Fibroblast of lung (primary cell): Measurements from ENCODE around the gene B9D1.

ENCODE experiments used
- EZH2 ChIP-seq: IDR thresholded peaks from 2 replicates; pipeline ENCODE4 v1.5.1; 2012; ENCODE audit warnings: low read length, control low read depth, mild to moderate bottlenecking; ENCODE audit errors: missing control alignments
- TF ChIP-seq, protein P1 (sequence below), 2 donors: IDR thresholded peaks in 1 of 2; conservative IDR thresholded peaks in 1 of 2; 1 replicate in 1 of 2; 2 replicates in 1 of 2; pipeline ENCODE4 v1.5.1; 2011 to 2012; ENCODE audit warnings: low read length in 2 of 2, control low read depth in 1 of 2, inconsistent platforms in 1 of 2, low read depth in 1 of 2, mild to moderate bottlenecking in 1 of 2

DNA sequence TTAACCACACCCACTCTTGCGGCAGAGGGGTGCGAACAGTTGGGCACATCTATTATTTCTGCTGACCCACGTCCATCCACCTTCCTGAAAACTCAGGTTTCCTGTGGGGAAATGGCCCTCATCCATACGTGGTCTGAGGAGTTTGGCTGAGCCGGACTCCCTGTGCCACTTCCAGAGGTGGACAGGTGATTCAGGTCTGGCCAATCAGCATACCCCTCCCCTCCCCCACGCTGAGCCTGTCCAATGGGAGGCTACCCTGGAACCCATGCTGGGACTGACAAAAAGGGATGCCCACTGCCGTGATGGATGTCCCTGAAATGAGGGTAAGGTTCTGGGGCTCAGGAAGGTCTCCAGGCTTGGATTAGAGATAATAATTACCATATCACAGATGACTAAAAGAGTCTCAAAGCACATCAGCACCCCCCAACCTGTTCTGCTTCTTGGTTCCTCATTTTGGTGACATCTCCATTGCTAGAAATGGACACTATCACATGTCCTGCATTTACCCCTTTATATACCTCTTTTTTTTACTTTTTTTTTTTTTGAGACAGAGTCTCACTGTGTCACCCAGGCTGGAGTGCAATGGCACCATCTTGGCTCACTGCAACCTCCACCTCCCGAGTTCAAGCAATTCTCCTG is 10.5 kb upstream of the B9D1 start:
- TF ChIP-seq, protein P1, sequence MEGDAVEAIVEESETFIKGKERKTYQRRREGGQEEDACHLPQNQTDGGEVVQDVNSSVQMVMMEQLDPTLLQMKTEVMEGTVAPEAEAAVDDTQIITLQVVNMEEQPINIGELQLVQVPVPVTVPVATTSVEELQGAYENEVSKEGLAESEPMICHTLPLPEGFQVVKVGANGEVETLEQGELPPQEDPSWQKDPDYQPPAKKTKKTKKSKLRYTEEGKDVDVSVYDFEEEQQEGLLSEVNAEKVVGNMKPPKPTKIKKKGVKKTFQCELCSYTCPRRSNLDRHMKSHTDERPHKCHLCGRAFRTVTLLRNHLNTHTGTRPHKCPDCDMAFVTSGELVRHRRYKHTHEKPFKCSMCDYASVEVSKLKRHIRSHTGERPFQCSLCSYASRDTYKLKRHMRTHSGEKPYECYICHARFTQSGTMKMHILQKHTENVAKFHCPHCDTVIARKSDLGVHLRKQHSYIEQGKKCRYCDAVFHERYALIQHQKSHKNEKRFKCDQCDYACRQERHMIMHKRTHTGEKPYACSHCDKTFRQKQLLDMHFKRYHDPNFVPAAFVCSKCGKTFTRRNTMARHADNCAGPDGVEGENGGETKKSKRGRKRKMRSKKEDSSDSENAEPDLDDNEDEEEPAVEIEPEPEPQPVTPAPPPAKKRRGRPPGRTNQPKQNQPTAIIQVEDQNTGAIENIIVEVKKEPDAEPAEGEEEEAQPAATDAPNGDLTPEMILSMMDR (conservative IDR thresholded peaks at IDR 0.05 in 1 of 2, IDR thresholded peaks at IDR 0.05 in 1 of 2; ENCODE audit: low read depth in 1 of 2, low read length in 2 of 2) = no peak
- no peak for TF ChIP-seq EZH2
